Measurements from ENCODE around the gene SLC24A3.

Gene SLC24A3

GRCh38 chr20:19223640-19224039 is 11.2 kb downstream of the SLC24A3 start:
- Mint-ChIP-seq H3K9me3 (peaks cover 22% of the 10 kb centered on the region), H3K36me3 (ENCODE audit: low read depth) (peaks cover 8% of the 10 kb centered on the region), H3K4me3 (no peak overlapping the region)

GRCh38 chr20:19231359-19232035 is 19.1 kb downstream of the SLC24A3 start:
- peaks cover 17% of the 10 kb centered on the region for H3K4me1 Mint-ChIP-seq
- no peak for DNase-seq
- peaks cover 5% of the 10 kb centered on the region for H3K36me3 Mint-ChIP-seq (ENCODE audit: low read depth)
- H3K9me3 Mint-ChIP-seq: peaks cover 13% of the 10 kb centered on the region
- H3K27ac Mint-ChIP-seq: no peak overlapping the region
- peaks cover 11% of the 10 kb centered on the region for H3K27me3 Mint-ChIP-seq (ENCODE audit: low read depth, poor library complexity)
- no peak overlapping the region for H3K4me3 Mint-ChIP-seq
- TF ChIP-seq, protein P1, sequence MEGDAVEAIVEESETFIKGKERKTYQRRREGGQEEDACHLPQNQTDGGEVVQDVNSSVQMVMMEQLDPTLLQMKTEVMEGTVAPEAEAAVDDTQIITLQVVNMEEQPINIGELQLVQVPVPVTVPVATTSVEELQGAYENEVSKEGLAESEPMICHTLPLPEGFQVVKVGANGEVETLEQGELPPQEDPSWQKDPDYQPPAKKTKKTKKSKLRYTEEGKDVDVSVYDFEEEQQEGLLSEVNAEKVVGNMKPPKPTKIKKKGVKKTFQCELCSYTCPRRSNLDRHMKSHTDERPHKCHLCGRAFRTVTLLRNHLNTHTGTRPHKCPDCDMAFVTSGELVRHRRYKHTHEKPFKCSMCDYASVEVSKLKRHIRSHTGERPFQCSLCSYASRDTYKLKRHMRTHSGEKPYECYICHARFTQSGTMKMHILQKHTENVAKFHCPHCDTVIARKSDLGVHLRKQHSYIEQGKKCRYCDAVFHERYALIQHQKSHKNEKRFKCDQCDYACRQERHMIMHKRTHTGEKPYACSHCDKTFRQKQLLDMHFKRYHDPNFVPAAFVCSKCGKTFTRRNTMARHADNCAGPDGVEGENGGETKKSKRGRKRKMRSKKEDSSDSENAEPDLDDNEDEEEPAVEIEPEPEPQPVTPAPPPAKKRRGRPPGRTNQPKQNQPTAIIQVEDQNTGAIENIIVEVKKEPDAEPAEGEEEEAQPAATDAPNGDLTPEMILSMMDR (IDR thresholded peaks at IDR 0.05): no peak

More at GRCh38 chr20:19223640-19224039, 11.2 kb downstream of the SLC24A3 start:
- TF ChIP-seq, protein P1 (IDR thresholded peaks at IDR 0.05): no peak
- no peak overlapping the region for H3K27ac Mint-ChIP-seq
- no peaks in the 10 kb centered on the region for H3K4me1 Mint-ChIP-seq
- H3K27me3 Mint-ChIP-seq (ENCODE audit: low read depth, poor library complexity): peaks cover 19% of the 10 kb centered on the region
- no peak for DNase-seq

GRCh38 chr20:19232997-19233794 is 20.8 kb downstream of the SLC24A3 start:
- H3K4me1 Mint-ChIP-seq: peaks cover 28% of the 10 kb centered on the region
- peaks cover 5% of the 10 kb centered on the region for H3K36me3 Mint-ChIP-seq (ENCODE audit: low read depth)
- TF ChIP-seq, protein P1 (IDR thresholded peaks at IDR 0.05): no peak
- H3K27ac Mint-ChIP-seq: no peak overlapping the region
- peaks cover 10% of the 10 kb centered on the region for H3K27me3 Mint-ChIP-seq (ENCODE audit: low read depth, poor library complexity)
- DNase-seq: no peak
- H3K4me3 Mint-ChIP-seq: no peak overlapping the region
- peaks cover 6% of the 10 kb centered on the region for H3K9me3 Mint-ChIP-seq

GRCh38 chr20:19236371-19237055 is 24.1 kb downstream of the SLC24A3 start:
- no peak for DNase-seq
- no peaks in the 10 kb centered on the region for H3K9me3 Mint-ChIP-seq
- no peak overlapping the region for H3K27ac Mint-ChIP-seq
- H3K4me3 Mint-ChIP-seq: no peak overlapping the region
- H3K27me3 Mint-ChIP-seq (ENCODE audit: low read depth, poor library complexity): peaks cover 12% of the 10 kb centered on the region
- H3K36me3 Mint-ChIP-seq (ENCODE audit: low read depth): no peaks in the 10 kb centered on the region
- H3K4me1 Mint-ChIP-seq: peaks cover 29% of the 10 kb centered on the region
- TF ChIP-seq, protein P1 (IDR thresholded peaks at IDR 0.05): no peak

DNA sequence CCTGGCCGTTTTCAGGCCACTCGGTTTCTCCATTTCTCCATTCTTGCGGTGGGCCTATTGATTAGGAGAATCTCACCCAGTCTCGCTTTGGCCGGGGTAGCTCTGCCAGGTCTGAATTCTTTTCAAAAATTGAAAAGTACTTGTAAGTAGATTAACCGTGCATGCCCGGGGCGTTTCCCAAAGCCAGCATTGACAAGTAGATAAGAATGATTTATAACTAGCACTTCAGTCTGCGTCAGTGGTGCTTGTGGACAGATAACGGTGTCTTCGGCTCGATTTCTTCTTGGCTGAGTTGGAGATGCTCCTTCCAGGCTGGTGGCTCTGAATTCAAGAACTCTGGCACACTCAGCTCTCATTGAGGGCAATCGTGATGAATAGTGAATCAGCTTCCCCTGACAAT is 29.0 kb downstream of the SLC24A3 start:
- Mint-ChIP-seq H3K36me3 (ENCODE audit: low read depth) (no peaks in the 10 kb centered on the region), H3K4me3 (no peak overlapping the region), H3K27me3 (ENCODE audit: low read depth, poor library complexity) (peaks cover 17% of the 10 kb centered on the region), H3K4me1 (peaks cover 12% of the 10 kb centered on the region), H3K9me3 (no peaks in the 10 kb centered on the region), H3K27ac (no peak overlapping the region)
- TF ChIP-seq, protein P1 (IDR thresholded peaks at IDR 0.05): no peak
- no peak for DNase-seq
